ENCODE data around the gene GOLGB1.

DNA sequence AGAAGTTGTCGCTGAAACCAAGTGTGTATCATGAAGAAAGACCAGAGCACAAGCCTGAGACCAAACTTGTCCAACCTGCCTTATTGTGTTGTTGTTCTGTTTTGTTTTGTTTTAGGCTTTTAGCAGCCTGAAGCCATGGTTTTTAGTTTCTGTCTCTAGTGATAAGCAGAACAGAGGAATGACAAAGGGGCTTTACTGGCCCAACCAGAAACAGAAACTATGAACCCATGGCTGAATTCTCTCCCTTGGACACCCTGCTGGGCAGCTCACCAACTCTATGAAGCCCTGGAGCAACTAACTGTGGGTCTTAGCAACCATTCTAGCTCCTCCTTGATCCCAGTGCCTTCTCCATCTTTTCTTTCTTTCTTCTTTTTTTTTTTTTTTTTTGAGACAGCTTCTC lies 119.2 kb downstream of the GOLGB1 start:
- TF ChIP-seq, protein P1, sequence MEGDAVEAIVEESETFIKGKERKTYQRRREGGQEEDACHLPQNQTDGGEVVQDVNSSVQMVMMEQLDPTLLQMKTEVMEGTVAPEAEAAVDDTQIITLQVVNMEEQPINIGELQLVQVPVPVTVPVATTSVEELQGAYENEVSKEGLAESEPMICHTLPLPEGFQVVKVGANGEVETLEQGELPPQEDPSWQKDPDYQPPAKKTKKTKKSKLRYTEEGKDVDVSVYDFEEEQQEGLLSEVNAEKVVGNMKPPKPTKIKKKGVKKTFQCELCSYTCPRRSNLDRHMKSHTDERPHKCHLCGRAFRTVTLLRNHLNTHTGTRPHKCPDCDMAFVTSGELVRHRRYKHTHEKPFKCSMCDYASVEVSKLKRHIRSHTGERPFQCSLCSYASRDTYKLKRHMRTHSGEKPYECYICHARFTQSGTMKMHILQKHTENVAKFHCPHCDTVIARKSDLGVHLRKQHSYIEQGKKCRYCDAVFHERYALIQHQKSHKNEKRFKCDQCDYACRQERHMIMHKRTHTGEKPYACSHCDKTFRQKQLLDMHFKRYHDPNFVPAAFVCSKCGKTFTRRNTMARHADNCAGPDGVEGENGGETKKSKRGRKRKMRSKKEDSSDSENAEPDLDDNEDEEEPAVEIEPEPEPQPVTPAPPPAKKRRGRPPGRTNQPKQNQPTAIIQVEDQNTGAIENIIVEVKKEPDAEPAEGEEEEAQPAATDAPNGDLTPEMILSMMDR (IDR thresholded peaks at IDR 0.05) = no peak
- TF ChIP-seq RAD21 (conservative IDR thresholded peaks at IDR 0.05 in 1 of 2, IDR thresholded peaks at IDR 0.05 in 1 of 2) (no peak), POLR2A (IDR thresholded peaks at IDR 0.05; ENCODE audit: low read length) (no peak), USF2 (IDR thresholded peaks at IDR 0.05) (no peak), REST (IDR thresholded peaks at IDR 0.05) (no peak), RFX5 (IDR thresholded peaks at IDR 0.05) (no peak)
